Right lung (tissue), 5 donors: ENCODE data around the gene ZNF264. TPM values are rescaled to one million over a fixed set of nuclear protein-coding genes. Genes with fewer than 3 reads are reported as not detected.
"Not testable (repeated sequence)": the region's sequence is repeated elsewhere in the genome, so short reads cannot be mapped to it uniquely, and the experiment has no call there.

ENCODE experiments used
- DNase-seq, 2 donors: peaks; one replicate each; pipeline ENCODE4 v3.0.0-alpha.2; 2013
- polyA plus RNA-seq, 5 donors: library from polyadenylated mRNA; unstranded; fragments of 120-200 nt; gene quantifications; one replicate each; pipeline versions ENCODE4 v1.2.1 to v1.2.3, GENCODE V29; 2013; ENCODE audit warnings: inconsistent platforms in 1 of 5, low replicate concordance in 1 of 5; ENCODE audit not compliant: insufficient read length in 5 of 5, insufficient read depth in 1 of 5

The ZNF264 gene
- polyA plus RNA-seq, 5 donors = 12.2 to 24.1 (median 21.1) TPM

DNA sequence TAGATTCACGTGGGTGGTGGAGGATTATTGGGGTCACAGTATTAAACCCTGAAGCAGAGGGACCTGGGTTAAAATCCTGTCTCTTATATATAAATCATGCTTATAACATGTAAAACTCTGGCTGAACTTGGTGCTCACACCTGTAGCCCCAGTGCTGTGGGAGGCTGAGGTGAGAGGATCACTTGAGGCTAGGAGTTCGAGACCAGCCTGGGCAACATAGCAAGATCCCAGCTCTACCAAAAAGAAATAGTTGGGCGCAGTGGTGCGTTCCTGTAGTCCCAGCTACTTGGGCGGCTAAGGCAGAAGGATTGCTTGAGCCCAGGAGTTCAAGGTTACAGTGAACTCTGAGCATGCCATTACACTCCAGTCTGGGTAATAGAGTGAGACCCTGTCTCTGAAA, 51.5 kb downstream of the ZNF264 start:
- DNase-seq = no peak

DNA sequence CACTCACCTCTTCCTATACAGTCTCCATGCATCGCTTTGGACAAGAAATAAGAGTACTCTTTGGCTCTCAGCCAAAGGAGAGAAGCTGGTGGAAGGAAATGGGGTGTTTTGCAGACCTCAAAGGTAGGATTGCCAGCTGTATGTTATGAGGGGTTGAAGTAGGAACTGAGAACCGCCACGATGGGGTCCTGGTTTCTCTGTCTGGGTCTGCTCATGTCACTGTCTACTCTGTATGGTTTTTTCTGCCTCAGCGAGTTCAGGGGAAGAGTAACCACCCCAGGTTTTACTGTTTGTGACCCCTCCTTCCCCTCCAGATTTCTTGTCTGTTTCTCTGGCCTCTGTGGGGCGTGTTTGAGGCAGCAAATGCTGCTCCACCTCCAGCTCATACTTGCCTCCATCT, 53.2 kb downstream of the ZNF264 start:
- no peak for DNase-seq

DNA sequence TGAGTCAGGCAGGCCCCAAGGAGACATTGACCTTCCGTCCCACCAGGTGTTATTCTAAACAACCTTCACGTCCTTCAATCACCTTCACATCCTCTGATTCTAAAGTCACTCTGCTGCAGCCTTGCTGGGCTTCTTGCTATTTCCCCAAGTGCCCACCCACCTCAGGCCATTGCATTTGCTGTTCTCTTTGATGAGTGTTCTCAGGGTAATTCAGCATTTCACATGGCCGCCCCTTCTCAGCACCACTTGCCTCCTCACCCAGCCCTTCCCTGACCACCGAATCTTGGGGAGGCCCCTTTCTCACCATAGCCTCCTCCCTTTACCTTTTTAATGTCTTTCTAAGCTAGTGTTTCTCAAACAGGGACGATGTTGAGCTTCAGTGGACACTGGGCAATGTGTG, 53.8 kb downstream of the ZNF264 start:
- no peak for DNase-seq

GRCh38 chr19:57245959-57246358, 54.7 kb downstream of the ZNF264 start:
- no peak for DNase-seq

- DNase-seq = no peak
Observed at GRCh38 chr19:57248646-57249045, 57.3 kb downstream of the ZNF264 start.

DNA sequence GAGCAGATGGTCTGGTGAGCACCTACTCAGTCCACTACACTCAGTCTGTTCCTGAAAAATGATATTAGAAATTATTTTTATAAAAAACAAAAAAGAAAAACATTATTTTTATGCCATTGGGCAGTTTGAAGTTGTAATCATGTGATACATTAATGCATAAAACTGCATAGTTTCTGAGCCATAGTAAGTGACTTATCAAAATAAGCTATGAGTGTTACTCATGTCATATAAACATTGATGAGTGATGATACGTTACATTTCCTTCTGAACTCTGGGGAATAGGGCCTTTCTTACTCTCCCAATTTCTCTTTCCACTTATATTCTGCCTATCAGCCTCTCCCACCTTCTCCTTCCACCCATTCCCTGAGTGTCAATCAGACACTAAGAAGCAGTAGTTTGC, 58.0 kb downstream of the ZNF264 start:
- DNase-seq = no peak

- not testable (repeated sequence) for DNase-seq
Observed at GRCh38 chr19:57253767-57254166, 62.5 kb downstream of the ZNF264 start.

DNA sequence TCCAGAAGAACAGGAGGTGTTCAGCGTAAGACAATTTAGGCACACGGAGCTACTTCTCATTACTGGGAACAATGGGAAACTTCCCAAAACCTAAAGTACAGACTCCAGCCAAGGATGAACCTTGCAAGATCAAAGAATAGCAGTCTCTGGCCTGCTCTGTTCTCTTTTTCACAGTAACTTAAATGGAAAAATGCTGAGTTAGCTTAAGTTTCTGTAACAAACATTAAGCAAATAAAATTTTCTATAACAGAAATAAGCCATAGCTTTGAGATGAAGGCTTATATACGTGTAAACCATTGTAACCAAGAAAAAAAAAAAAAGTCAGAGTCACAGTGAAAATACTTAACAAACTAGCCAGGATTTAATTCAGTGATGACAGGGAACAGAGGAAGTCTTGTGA, 70.7 kb downstream of the ZNF264 start:
- no peak for DNase-seq

DNA sequence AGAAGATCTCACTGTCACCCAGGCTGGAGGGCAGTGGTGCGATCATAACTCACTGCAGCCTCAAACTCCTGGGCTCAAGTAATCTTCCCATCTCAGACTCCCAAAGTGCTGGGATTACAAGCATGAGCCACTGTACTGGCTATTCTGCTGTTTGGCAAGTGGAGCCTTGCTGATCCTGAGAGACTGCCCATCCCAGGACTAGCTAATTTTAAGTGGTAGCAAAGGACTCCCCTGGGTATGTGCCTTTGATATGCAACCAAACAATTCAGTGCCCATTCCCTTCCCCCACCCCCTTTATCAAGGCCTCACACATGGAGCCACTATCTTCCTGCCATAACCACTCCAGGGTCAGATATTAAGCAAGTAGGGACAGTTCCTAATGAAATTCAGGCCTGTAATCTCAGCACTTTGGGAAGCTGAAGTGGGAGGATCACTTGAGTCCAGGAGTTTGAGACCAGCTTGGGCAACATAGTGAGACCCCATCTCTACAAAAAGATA, 72.0 kb downstream of the ZNF264 start:
- DNase-seq = no peak

GRCh38 chr19:57267291-57267690, 76.0 kb downstream of the ZNF264 start:
- no peak for DNase-seq

DNA sequence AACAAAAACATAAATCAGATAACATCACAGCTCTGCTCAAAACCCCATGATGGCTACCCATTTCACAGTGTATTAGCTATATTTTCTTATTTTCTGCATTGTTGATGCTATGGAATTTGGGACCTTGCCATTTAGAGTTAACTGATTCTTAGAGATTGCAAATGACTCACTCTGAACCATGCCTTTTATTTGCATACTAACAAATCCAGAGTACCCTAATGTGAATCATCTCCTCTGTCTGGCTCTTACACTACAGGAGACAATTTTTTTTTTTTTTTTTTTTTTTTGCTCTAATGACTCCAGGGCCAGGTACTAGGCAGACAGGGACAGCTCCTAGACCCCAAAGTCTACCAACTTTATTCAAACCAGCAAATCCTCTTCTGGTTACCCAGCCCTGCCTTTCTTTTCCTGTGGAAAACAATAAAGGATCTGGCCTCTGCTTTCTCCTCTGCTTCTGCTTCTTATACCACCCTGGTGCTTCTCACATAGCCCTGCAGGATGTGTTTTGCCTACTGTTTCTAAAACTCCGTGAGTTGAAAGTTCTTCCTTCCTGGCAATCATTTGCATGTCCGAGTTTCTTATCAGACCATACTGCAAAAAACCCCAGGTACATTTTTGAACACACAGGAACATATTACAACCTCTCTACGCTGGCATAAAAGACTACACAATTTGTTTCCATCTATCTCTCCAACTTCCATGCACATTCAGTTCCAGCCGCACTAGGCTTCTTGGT, 78.4 kb downstream of the ZNF264 start:
- no peak for DNase-seq

DNA sequence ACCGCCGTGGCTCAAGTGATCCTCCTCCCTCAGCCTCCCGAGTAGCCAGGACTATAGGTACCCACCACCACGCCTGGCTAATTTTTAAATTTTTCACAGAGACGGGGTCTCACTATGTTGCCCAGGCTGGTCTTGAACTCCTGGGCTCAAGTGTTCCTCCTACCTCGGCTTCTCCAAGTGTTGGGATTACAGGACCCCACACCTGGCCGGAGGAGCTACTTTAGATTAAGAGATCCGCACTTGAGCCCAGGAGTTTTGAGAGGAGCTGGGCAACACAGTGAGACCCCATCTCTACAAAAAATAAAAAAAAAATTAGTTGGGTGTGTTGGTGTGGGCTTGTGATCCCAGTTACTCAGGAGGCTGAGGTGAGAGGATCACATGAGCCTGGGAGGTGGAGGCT, 80.0 kb downstream of the ZNF264 start:
- no peak for DNase-seq

Other genes with a start within 250 kb of the ZNF264 start
- not detected for gene USP29, start 71.5 kb upstream of the ZNF264 start, polyA plus RNA-seq
- gene ZIM3, start 46.3 kb upstream of the ZNF264 start, polyA plus RNA-seq = under 1 TPM in 2 of 5 donors, not detected in 3; 0.04 to 0.06 TPM
- gene DUXA, start 24.0 kb upstream of the ZNF264 start, polyA plus RNA-seq = not detected
- 1 to 10 TPM in 4 of 5 donors, under 1 TPM in 1; 0.85 to 3.4 (median 1.6) TPM for gene AURKC, start 39.5 kb downstream of the ZNF264 start, polyA plus RNA-seq
- 1 to 10 TPM; 3.8 to 7.6 (median 6.5) TPM for gene ZNF805, start 49.1 kb downstream of the ZNF264 start, polyA plus RNA-seq
- 1 to 10 TPM; 1.8 to 5.5 (median 3.8) TPM for gene ZNF460, start 89.0 kb downstream of the ZNF264 start, polyA plus RNA-seq
- 10 to 100 TPM in 3 of 5 donors, 1 to 10 TPM in 2; 7.2 to 11.6 (median 10.1) TPM for gene ZNF543, start 129.0 kb downstream of the ZNF264 start, polyA plus RNA-seq
- 10 to 100 TPM; 12.5 to 21.0 (median 17.1) TPM for gene ZNF304, start 159.8 kb downstream of the ZNF264 start, polyA plus RNA-seq
- gene TRAPPC2B, start 172.1 kb downstream of the ZNF264 start, polyA plus RNA-seq = 10 to 100 TPM; 12.4 to 17.2 (median 14.5) TPM
- gene ZNF547, start 172.1 kb downstream of the ZNF264 start, polyA plus RNA-seq = 10 to 100 TPM in 1 of 5 donors, 1 to 10 TPM in 4; 5.2 to 10.1 (median 6.6) TPM
- gene ZNF548, start 198.4 kb downstream of the ZNF264 start, polyA plus RNA-seq = 10 to 100 TPM; 25.4 to 49.6 (median 37.1) TPM
- 10 to 100 TPM in 4 of 5 donors, 1 to 10 TPM in 1; 9.1 to 17.1 (median 15.8) TPM for gene ZNF17, start 219.7 kb downstream of the ZNF264 start, polyA plus RNA-seq
- gene ZNF749, start 243.8 kb downstream of the ZNF264 start, polyA plus RNA-seq = 10 to 100 TPM in 4 of 5 donors, 1 to 10 TPM in 1; 8.7 to 13.1 (median 11.9) TPM